ENCODE data around the gene CHMP6.

The CHMP6 gene

GRCh38 chr17:81046132-81046769 lies 54.6 kb downstream of the CHMP6 start:
- DNase-seq, result no peak

GRCh38 chr17:81046770-81047359 lies 55.2 kb downstream of the CHMP6 start:
- DNase-seq, result no peak

- DNase-seq, result no peak
Observed at GRCh38 chr17:81048827-81049371, 57.3 kb downstream of the CHMP6 start.

- no peak for DNase-seq
Observed at GRCh38 chr17:81049372-81049911, 57.8 kb downstream of the CHMP6 start.
